DMS153 treated with DMSO at 0.1 percent for 48 hours (cell line): ENCODE data around the gene OR4D2.
"Not testable (repeated sequence)": the region's sequence is repeated elsewhere in the genome, so short reads cannot be mapped to it uniquely, and the experiment has no call there.

Experiments
- DNase-seq: peaks from one replicate; lab custom pipeline; 2025; ENCODE audit not compliant: unreplicated experiment; lab: John Stamatoyannopoulos, UW

OR4D2 gene

DNA sequence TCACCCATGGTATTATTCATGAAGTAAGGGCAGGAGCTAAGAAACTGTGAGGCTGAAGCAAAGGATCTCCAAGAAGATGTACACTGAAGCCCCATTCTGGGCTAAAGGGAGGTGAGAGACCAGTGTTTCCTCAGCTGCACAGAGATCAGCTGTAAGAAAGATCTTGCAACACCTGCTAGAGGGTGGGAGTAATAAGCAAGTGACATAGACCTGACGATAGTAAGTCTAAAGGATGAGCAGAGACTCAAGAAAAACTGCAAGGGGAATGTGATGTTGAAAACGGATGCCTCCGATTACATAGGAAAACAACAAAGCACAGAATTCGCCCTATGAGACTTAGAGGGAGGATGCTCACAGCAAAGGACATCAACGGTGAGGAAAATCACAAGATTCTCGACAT, at the start of gene OR4D2:
Gene OR4D2, plus strand, starts transcription at position 301 of the 400 bp plus-strand sequence. CDS start 2,674 bp downstream, outside the sequence.
- no peak for DNase-seq

DNA sequence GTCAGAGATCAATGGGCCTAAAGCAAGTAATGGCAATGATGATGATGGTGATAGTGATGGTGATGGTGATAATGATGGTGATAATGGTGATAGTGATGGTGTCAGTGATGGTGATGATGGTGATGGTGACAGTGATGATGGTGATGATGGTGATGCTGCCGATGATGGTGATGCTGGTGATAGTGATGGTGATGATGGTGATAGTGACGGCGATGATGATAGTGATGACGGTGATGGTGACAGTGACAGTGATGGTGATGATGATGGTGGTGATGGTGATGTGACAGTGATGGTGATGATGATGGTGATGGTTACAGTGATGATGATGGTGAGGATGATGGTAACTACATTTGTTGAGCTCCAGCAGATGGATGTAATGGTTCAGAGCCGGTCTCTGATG, 49.4 kb upstream of the OR4D2 start:
- no peak for DNase-seq

DNA sequence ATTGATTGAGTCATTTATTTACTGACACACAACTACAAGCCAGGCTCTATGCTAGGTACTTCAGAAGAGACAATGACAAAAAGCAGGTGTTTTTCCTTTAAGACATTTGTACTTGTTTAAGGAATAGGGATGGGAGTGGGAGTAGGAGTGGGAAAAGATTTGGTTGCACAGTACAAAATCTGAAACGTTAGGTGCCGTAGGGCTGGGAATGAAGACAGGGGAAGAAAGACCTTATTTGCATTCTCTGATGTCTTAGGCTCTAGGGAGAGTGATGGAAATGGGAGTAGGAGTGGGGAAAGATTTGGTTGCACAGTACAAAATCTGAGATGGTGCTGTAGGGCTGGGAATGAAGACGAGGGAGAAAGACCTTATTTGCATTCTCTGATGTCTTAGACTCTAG, 47.3 kb upstream of the OR4D2 start:
- no peak for DNase-seq

DNA sequence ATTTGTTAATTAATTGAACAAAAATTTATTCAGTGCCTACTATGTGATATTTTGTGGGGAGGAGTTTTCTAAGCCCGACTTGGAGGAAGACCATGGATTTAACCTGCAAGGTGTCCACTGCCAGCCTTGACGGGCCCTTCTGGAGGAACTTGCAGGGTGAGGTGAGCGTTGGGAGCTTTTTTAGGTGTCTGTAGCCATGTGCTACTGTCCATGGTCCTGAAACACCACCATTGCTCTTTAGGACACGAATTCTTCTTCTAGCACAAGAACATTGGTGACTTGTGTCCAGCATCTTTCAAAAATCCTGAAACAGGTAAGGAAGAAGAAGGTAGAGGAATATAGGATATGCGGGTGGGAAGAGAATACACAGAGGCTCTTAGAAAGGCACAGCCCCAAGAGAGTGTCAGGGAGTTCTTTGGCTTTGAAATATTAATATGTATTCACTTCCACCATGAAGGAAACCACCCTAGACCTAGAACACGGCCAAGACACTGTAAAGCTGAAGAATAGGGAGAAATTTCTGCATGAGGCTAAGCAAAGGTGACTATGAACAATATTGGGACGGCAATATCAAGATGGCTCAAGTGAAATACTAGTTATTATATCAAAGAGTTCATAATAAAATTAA, 46.5 kb upstream of the OR4D2 start:
- DNase-seq = no peak

DNA sequence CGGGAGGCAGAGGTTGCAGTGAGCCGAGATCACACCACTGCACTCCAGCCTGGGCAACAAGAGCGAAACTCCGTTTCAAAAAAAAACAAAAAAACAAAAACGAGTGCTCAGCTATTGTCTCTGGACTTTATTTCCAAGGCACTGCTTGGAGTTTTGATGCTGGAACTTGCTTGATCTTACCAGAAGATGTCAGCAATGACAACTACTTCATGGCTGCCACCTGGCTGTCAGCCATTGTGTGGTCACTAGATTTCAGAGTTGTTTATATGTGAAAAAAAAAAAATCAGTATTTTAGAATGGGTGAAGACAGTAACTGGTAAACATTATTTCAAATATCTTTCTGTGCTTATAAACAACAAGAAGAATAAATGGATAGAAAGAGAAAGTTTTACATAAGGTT, 44.9 kb upstream of the OR4D2 start:
- peak; percentile 5 for DNase-seq

DNA sequence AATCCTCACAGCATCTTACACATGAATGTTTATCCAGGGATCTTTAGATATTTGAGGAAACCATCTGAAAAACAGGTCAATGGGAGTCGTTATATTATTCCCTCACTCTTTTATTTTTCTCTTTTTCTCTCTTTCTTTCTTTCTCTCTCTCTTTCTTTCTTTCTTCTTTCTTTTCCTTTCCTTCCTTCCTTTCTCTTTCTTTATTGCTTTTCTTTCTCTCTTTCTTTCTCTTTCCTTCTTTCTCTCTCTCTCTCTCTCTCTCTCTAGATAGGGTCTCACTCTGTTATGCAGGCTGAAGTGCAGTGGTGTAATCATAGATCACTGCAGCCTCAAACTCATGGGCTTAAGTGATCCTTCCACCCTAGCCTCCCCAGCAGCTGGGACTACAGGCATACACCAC, 38.9 kb upstream of the OR4D2 start:
- DNase-seq = no peak

DNA sequence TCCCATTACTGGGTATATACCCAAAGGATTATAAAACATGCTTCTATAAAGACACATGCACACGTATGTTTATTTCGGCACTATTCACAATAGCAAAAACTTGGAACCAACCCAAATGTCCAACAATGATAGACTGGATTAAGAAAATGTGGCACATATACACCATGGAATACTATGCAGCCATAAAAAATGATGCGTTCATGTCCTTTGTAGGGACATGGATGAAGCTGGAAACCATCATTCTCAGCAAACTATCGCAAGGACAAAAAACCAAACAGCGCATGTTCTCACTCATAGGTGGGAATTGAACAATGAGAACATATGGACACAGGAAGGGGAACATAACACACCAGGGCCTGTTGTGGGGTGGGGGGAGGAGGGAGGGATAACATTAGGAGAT, 34.1 kb upstream of the OR4D2 start:
- DNase-seq = not testable (repeated sequence)

DNA sequence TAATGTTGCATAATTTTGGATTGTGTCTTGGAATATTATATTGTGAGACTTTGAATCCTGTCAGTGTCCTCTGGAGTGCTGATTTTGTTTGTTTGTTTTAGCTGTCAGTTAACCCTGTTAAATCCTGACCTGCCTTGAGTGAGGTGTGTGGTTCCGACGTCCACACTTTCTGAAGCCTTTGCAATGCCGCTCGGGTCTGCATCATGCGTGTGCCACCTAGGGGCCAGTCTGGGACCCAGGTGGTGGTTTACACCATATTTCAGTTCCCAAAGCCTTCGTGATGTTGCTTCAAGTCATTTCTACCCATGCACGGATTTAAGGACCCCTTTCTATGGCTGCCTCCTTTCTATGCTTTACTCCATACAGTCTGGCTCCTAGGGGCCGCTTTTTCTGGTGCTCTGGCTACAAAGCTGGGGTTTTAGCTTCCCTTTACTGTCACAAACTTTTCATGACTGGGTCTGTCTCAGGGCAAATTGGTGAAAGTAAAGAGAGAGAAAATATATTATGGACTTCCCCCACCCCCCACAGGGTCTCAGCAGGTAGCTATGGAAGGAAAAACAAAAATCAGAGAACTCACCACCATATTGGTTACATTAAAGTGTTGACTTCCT, 30.0 kb upstream of the OR4D2 start:
- no peak for DNase-seq

DNA sequence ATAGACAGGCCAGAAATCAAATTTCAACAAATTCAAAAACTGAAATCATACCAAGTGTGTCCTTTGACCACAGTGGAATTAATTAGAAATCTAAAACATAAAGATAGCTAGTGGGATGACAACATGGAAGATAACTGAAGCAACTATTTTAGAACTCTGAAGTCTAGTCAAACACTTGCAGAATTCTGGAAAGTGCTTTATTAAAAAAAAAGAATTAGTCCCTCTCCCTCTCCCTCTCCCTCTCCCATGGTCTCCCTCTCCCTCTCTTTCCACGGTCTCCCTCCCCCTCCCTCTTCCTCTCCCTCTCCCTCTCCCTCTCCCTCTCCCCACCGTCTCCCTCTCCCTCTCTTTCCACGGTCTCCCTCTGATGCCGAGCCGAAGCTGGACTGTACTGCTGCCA, 25.3 kb upstream of the OR4D2 start:
- DNase-seq = no peak

DNA sequence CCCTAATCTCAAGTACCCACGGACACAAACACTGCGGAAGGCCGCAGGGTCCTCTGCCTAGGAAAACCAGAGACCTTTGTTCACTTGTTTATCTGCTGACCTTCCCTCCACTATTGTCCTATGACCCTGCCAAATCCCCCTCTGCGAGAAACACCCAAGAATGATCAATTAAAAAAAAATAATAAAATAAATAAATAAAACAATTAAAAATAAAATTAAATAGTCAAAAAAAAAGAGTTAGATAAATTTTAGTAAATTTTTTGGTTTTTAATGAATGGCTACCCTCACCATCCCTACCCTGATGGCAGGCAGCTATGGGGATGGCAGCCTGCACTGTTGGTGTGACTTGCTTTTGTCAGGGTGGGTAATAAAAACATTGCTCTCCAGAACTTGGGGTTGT, 23.4 kb upstream of the OR4D2 start:
- DNase-seq = not testable (repeated sequence)

DNA sequence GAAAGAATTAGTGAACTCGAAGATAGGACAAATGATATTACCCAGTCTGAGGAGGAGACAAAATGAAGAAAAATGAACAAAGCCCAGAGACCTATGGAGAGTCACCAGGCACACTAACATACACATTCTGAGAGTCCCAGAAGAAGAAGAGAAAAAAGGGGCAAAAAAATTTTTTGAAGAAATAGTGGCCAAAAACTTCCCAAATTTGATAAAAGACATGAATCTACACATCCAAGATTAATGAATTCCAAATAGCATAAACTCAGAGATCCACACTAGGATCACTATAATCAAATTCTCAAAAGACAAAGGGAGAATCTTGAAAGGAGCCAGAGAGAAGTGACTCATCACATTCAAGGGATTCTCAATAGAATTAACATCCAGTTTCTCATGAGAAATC, 22.0 kb upstream of the OR4D2 start:
- no peak for DNase-seq

DNA sequence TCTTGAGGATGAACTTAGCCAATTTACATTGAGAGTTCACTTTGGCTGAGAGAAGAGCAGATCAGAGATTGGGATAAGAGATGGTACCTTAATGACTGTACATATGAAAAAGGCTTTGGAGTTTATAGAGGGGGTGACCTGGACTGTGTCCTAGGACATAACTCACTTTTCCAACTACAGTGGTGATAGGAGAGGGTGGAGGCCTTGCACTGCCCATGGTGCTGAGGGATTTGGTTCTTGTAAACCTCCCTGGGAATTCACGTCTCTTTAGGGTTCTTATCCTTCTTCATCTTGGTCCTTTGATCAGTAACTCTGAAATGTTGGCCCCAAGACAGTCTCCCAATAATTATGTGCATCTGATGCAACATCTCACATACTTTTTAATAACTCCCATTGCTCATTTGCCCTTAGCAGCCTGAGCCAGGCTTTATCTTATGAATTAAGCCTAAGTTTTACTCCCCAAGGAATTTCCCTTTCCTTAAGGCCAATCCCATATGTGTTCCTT, 18.8 kb upstream of the OR4D2 start, which contains the start of gene OR4D1:
Gene OR4D1, plus strand, starts transcription at position 455 of the 505 bp plus-strand sequence. CDS start 6,770 bp downstream, outside the sequence.
- DNase-seq = no peak

DNA sequence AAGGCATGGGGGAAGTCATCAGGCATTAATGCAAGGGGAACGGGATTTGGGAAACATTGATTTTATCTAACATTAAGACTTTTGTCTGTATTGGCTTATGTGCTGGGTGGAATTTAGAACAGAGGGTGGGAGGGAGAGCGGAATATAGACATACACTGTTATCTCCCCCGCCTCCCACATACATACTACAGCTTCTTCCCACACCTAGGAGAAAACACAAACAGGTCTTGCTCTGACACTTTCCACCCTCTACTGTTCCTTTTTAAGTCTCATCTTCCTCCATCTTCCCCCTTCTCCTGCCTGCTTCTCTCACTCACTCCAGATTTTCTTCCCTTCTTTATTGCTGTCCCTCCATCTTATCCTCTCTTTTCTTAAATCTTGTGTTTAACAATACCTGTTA, 18.2 kb upstream of the OR4D2 start:
- DNase-seq = no peak

DNA sequence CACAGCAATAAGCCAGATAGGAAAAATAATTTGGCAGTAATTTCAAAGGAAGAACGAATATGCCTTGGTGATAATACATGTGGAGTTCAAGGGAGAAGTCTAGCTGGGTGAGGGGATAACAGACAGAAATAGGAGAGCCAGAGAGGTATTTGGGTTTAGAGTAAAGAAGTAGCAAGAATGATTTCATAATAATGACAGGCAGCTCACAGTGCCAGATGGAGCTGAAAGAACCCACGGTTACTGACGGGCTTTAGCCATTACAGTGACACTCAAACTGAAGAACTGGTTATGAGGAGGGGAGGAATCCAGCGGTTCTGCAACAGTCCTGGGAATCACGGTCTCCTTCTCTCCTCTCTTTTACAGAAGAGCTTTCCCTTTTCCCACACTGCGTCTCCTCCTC, 16.4 kb upstream of the OR4D2 start:
- DNase-seq = no peak

DNA sequence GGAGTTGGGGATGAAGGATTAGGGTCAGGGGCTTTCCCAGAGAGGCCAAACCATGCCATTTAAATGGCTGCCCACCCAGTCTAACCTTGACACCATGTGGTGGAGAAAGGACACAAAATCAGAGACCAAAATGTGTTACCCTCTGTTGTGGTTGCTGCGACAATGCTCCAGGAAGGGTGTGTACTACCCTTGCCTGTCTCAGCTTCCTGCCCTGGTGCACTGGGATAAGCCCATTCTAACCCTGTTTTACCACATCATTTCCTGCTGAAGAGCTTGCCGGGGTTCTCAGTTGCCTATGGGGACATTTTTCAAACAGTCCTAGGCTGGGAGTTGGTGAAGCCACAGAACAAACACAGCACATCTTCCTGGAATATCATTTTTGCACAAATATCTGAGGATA, 13.7 kb upstream of the OR4D2 start:
- DNase-seq = no peak

DNA sequence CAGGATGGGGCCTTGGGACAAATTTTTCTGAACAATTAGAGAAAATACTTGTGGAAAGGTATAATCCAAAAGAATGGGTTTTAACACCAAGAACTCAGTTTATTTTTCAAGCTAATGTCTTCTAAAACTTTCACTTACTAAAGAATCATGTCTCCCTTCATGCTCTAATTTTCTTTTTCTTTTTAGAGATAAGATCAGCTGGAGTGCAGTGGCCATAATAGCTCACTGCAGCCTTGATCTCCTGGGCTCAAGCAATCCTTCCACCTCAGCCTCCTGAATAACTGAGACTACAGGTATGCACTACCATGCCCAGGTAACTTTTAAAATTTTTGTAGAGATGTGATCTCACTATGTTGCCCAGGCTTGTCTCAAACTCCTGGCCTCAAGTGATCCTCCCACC, 13.1 kb upstream of the OR4D2 start:
- no peak for DNase-seq

DNA sequence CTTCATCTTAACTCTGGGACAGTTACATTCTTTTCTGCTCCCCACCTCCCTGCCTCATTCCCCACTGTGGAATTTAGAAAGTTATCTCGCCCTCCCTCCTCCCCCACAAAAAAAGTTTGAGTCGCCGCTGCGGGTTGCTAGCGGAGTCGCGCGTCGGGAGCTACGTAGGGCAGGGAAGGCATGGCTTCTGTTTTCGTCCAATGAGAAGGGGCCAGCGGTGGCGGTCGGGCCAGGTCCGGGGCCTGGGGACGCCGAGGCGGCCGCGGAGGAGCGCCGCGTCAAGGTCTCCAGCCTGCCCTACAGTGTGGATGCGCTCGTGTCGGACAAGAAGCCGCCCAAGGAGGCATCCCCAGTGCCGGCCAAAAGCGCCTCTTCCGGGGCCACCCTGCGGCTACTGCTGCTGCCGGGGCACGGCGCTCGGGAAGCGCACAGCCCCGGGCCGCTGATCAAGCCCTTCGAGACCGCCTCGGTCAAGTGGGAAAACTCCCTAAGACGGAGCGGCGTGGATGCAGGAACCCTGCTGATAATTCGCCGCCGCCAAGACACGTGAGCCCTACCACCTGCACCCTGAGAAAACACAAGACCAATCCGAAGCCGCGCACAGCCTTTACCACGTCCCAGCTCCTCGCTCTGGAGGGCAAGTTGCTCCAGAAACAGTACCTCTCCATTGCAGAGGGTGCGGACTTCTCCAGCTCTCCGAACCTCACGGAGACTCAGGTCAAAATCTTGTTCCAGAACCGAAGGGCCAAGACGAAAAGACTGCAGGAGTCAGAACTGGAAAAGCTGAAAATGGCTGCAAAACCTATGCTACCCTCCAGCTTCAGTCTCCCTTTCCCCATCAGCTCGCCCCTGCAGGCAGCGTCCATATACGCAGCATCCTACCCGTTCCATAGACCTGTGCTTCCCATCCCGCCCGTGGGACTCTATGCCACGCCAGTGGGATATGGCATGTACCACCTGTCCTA, 9.7 kb upstream of the OR4D2 start:
- peak; percentile 3 for DNase-seq

DNA sequence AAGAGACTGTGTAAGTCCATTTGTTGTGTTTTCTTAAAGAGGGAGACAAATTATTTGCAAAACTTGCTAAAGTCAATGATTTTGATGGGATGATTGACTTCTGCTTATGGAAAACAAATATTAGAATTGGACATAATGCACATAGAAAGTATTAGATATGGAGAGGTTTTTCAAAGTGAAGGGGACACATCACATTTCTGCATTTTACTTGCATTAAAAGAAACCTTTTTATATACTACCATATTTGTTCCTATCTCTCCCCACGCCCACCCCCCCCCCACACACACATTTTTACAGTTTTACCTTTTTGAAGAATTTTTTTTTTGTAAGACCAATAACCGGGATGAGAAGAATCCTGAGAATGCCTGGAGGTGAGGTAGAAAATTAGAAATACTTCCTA, 8.6 kb upstream of the OR4D2 start:
- DNase-seq = no peak

DNA sequence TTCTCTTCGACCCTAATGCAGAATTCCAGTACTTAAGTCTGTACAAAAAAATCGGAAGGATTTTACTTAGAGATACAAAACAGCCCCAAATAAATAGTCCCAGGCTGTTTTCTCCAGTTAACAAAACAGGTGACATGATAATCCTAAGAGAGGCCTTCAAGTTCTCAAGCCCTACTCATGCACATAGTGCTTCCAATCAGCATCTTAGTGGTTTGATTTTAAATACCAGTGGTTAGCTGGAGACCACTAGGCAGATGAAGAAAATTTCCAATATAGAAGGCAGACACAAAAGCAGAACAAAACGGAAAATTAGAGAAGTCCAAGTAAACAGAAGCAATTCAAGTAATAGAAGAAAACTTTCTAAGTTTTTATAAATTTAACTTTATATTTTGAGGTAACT, 5.2 kb upstream of the OR4D2 start:
- DNase-seq = no peak

DNA sequence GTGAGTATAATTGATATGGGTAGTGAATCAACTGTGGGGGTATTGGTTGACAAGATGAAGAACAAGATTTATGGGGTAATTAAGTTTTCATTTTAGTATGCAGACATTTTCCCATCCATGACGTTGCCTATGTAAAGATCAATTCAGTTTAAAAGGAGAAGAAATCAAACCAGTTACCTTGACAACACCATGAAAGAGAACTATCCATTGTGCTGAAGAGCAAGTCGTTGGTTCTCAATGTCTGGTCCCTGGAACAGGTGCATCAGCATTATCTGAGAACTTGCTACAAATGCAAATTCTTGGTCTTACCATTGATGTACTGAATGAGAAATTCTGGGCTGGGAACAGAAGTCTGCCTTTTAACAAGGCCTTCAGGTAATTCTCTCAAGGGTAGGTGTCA, 801 bp upstream of the OR4D2 start:
- no peak for DNase-seq

DNA sequence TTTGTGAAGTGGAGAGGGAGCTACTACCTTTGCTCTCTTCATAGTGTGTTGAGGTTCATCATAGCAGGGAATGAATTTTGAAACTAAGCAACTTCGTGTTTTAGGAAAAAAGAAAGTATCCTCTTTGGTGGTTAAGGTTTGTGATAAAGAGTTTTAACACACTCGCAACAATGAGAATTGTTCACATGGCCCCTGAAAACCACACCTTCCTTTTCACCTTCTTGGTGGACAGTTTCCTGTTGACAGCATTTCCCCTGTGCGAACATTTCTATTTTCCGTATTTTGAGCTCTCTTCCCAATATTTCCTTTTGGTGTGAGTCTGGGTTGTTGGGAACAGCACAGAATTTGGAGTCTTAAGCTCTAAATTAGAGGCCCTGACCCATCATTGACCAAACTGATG, 3.8 kb downstream of the OR4D2 start:
- no peak for DNase-seq
